Stimulated activated CD8-positive, alpha-beta memory T cell treated with anti-CD3 and anti-CD28 coated beads, Interleukin-4, amount 100 ng/mL, for 1 hour (primary cell): ENCODE measurements around the gene PSMC2.
"Not testable (repeated sequence)": the region's sequence is repeated elsewhere in the genome, so short reads cannot be mapped to it uniquely, and the experiment has no call there.

Source experiments
- DNase-seq, 2 donors: peaks; one replicate each; pipeline ENCODE4 v3.0.0-alpha.2; 2020; ENCODE audit warnings: low read depth in 2 of 2, low spot score in 1 of 2

The PSMC2 gene

GRCh38 chr7:103373866-103374643 lies 26.6 kb downstream of the PSMC2 start:
- DNase-seq, result no peak

GRCh38 chr7:103379270-103379975 lies 32.0 kb downstream of the PSMC2 start:
- no peak for DNase-seq

GRCh38 chr7:103380395-103381191 lies 33.1 kb downstream of the PSMC2 start:
- DNase-seq, result no peak

GRCh38 chr7:103381280-103382031 lies 34.0 kb downstream of the PSMC2 start:
- DNase-seq, result no peak

GRCh38 chr7:103382032-103382402 lies 34.6 kb downstream of the PSMC2 start:
- DNase-seq, result no peak

- no peak for DNase-seq
Observed at GRCh38 chr7:103387242-103387641, 39.8 kb downstream of the PSMC2 start.

GRCh38 chr7:103388469-103389140 lies 41.2 kb downstream of the PSMC2 start:
- DNase-seq, result no peak

- no peak for DNase-seq
Observed at GRCh38 chr7:103389263-103389662, 41.8 kb downstream of the PSMC2 start.

- DNase-seq, result no peak
Observed at GRCh38 chr7:103391150-103391549, 43.7 kb downstream of the PSMC2 start.

- no peak for DNase-seq
Observed at GRCh38 chr7:103391976-103392375, 44.5 kb downstream of the PSMC2 start.

GRCh38 chr7:103394566-103394965 lies 47.1 kb downstream of the PSMC2 start:
- no peak for DNase-seq

GRCh38 chr7:103395071-103395470 lies 47.6 kb downstream of the PSMC2 start:
- DNase-seq, result no peak

- DNase-seq, result no peak
Observed at GRCh38 chr7:103396471-103396870, 49.0 kb downstream of the PSMC2 start.

- no peak for DNase-seq
Observed at GRCh38 chr7:103398483-103399127, 51.2 kb downstream of the PSMC2 start.

- DNase-seq, result not testable (repeated sequence)
Observed at GRCh38 chr7:103399687-103400086, 52.2 kb downstream of the PSMC2 start.

GRCh38 chr7:103405789-103406613 lies 58.6 kb downstream of the PSMC2 start:
- DNase-seq, result not testable (repeated sequence)

GRCh38 chr7:103412151-103412550 lies 64.7 kb downstream of the PSMC2 start:
- no peak for DNase-seq

GRCh38 chr7:103413407-103413806 lies 66.0 kb downstream of the PSMC2 start:
- no peak for DNase-seq

- DNase-seq, result no peak
Observed at GRCh38 chr7:103418241-103418640, 70.8 kb downstream of the PSMC2 start.
